Stomach (tissue), 19 donors: Measurements from ENCODE around the gene ZFP82. TPM values are rescaled to one million over a fixed set of nuclear protein-coding genes. Genes with fewer than 3 reads are reported as not detected.
A peak's percentile ranks its signal among the peaks of the same experiment; 100 is the strongest.

Experiments used
- DNase-seq, 2 donors: peaks; one replicate each; pipeline versions ENCODE4 v3.0.0 to v3.0.0-alpha.2; 2013 to 2019
- H3K27ac ChIP-seq, 5 donors: fragments of 200-600 bp in 4 of 5; sonication (generic) in 4 of 5; one replicate each; pipeline ENCODE4 v1.5.1; 2013 to 2019; ENCODE audit warnings: mild to moderate bottlenecking in 1 of 5, moderate library complexity in 1 of 5
- H3K27me3 ChIP-seq, 3 donors: fragments of 200-600 bp; sonication (generic); one replicate each; pipeline ENCODE4 v1.5.1; 2017 to 2019; ENCODE audit warnings: mixed run types in 1 of 3
- H3K36me3 ChIP-seq, 4 donors: fragments of 200-600 bp; sonication (generic); 1 replicate in 3 of 4; 2 replicates in 1 of 4; pipeline ENCODE4 v1.5.1; 2016 to 2019
- H3K4me1 ChIP-seq, 4 donors: fragments of 200-600 bp; sonication (generic); one replicate each; pipeline ENCODE4 v1.5.1; 2016 to 2019
- H3K4me3 ChIP-seq, 4 donors: fragments of 200-600 bp; sonication (generic) in 3 of 4; one replicate each; pipeline ENCODE4 v1.5.1; 2016 to 2019; ENCODE audit warnings: mild to moderate bottlenecking in 1 of 4
- H3K9me3 ChIP-seq, 4 donors: fragments of 200-600 bp; sonication (generic); one replicate each; pipeline ENCODE4 v1.5.1; 2016 to 2019
- EP300 ChIP-seq: sonication (generic); formaldehyde crosslinking; IDR thresholded peaks from one replicate; pipeline ENCODE4 v1.6.1; 2017; ENCODE audit warnings: antibody characterized with exemption
- POLR2A ChIP-seq, 4 donors: fragments of 450-650 bp; IDR thresholded peaks; one replicate each; pipeline ENCODE4 v1.6.1; 2016; ENCODE audit warnings: antibody characterized with exemption in 4 of 4, control low read depth in 2 of 4, mild to moderate bottlenecking in 1 of 4, moderate library complexity in 1 of 4
- POLR2AphosphoS5 ChIP-seq, 3 donors: sonication (generic); formaldehyde crosslinking; IDR thresholded peaks; one replicate each; pipeline ENCODE4 v1.6.1; 2016; ENCODE audit warnings: antibody characterized with exemption in 3 of 3
- WGBS, 5 donors: extraction: QIAGEN DNeasy Blood & Tissue Kit in 3 of 5; methylation state at CpG; one replicate each; pipeline versions ENCODE4 v1.1.5 to v1.1.7; 2013 to 2018; 5-methylcytosine and 5-hydroxymethylcytosine counted together
- intact Hi-C: fragments of 100-400 bp; cut with DNase I; formaldehyde crosslinking; loops from one replicate; pipeline ENCODE4 v1.15.1; 2023; ENCODE audit warnings: low total_unique reads
- long read RNA-seq, 10 donors: transcript quantifications; one replicate each; lab custom pipeline, GENCODE V29; 2026
- polyA plus RNA-seq, 3 donors: library from polyadenylated mRNA; stranded (reverse); fragments of 200-250 nt; gene quantifications; one replicate each; pipeline ENCODE4 v1.2.3, GENCODE V29; 2013
- total RNA-seq, 5 donors: library from RNA; depleted of rRNA; stranded (reverse); fragments of >200 nt; gene quantifications; one replicate each; pipeline versions ENCODE4 v1.1.0 to v1.2.3, GENCODE V29; 2014 to 2016
- TF ChIP-seq, protein P1 (sequence below), 7 experiments: fragments of 450-650 bp in 4 of 7; fragments of 200-600 bp in 3 of 7; sonication (generic) in 3 of 7; IDR thresholded peaks; one replicate each; pipeline ENCODE4 v1.5.1; 2016 to 2019; ENCODE audit warnings: antibody characterized with exemption in 7 of 7, control low read depth in 2 of 7, mild to moderate bottlenecking in 1 of 7
- donor health status: healthy with polysubstance abuse.
- donor health status: Bipolar disorder and iron deficiency.
- donor health status: healthy.

Gene ZFP82
- 1 to 10 TPM in 2 of 5 donors, under 1 TPM in 3; 0.29 to 7.3 (median 0.58) TPM for total RNA-seq
- polyA plus RNA-seq: 1 to 10 TPM; 1.1 to 1.5 (median 1.4) TPM
- long read RNA-seq, donor 1, partial matches to known transcripts: 0 of 2 reads
- long read RNA-seq, donor 1, other reads (novel, unspliced or antisense): 0 of 2 reads
- long read RNA-seq, donor 2, full-length matches to known transcripts: 4 of 4 reads
- long read RNA-seq, donor 2, partial matches to known transcripts: 0 of 4 reads
- long read RNA-seq, donor 2, other reads (novel, unspliced or antisense): 0 of 4 reads
- long read RNA-seq, donor 3, full-length matches to known transcripts: 3 of 3 reads
- long read RNA-seq, donor 3, partial matches to known transcripts: 0 of 3 reads
- long read RNA-seq, donor 3, other reads (novel, unspliced or antisense): 0 of 3 reads
- long read RNA-seq, donor 4, partial matches to known transcripts: 0 of 1 reads
- long read RNA-seq, donor 4, other reads (novel, unspliced or antisense): 0 of 1 reads
- long read RNA-seq, donor 5, full-length matches to known transcripts: 3 of 3 reads
- long read RNA-seq, donor 5, partial matches to known transcripts: 0 of 3 reads
- long read RNA-seq, donor 5, other reads (novel, unspliced or antisense): 0 of 3 reads
- long read RNA-seq, donor 6, full-length matches to known transcripts: 12 of 12 reads
- long read RNA-seq, donor 6, partial matches to known transcripts: 0 of 12 reads
- long read RNA-seq, donor 6, other reads (novel, unspliced or antisense): 0 of 12 reads
- long read RNA-seq, donor 7, full-length matches to known transcripts: 3 of 3 reads
- long read RNA-seq, donor 7, partial matches to known transcripts: 0 of 3 reads
- long read RNA-seq, donor 7, other reads (novel, unspliced or antisense): 0 of 3 reads
- long read RNA-seq, donor 8, full-length matches to known transcripts: 7 of 7 reads
- long read RNA-seq, donor 8, partial matches to known transcripts: 0 of 7 reads
- long read RNA-seq, donor 8, other reads (novel, unspliced or antisense): 0 of 7 reads
- long read RNA-seq, donor 9, full-length matches to known transcripts: 11 of 11 reads
- long read RNA-seq, donor 9, partial matches to known transcripts: 0 of 11 reads
- long read RNA-seq, donor 9, other reads (novel, unspliced or antisense): 0 of 11 reads
- long read RNA-seq, donor 10, full-length matches to known transcripts: 2 of 2 reads
- long read RNA-seq, donor 10, partial matches to known transcripts: 0 of 2 reads
- long read RNA-seq, donor 10, other reads (novel, unspliced or antisense): 0 of 2 reads

DNA sequence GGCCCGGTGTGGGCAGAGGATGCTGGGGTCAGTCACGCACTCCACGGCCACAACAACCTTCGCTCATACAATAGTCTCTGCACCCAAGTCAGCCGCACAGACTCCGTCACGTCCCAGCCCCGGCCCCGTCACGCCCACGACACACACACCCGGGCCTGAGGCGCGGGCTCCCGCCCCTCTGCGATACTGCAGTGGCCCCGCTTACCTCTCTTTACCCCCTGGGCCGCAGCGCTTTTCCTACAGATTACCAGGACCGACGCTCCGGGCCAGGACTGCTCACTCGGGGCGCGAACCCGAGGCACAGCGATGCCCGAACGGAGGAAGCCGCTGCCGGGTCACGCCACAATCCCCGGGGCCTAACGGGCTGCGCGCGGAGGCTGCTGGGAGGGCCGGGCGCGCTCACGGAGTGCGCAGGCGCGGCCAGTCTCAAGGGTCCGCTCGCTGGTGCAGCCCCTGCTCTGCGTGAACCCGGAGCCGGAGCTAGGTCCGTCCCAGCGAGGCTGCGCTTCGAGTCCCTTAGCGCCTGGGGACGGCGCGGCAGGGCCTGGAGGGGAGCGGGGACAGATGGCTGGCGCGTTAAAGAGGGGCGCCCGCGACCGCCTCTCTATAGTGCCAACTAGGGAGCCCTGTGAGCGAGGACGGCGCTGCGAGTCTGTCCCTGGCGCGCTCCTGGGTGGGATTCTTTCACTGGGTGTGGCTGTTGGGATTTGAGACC is at the start of gene ZFP82:
Gene ZFP82 (minus strand): TSS at position 358 of the 715 bp plus-strand sequence. CDS start 8,855 bp downstream, outside the sequence.
- peaks cover 9 to 29% (median 20%) of the 10 kb centered on the region in 4 donors for H3K4me1 ChIP-seq
- 1 to 2% (median 1%) methylated on average over 54 to 70 of the region's 70 CpGs for WGBS, 5 donors
- H3K9me3 ChIP-seq: peaks cover 4 to 49% (median 25%) of the 10 kb centered on the region in 4 donors
- TF ChIP-seq EP300 (no peak), POLR2AphosphoS5 (IDR thresholded peaks at IDR 0.05) (peak; percentile 40 to 66 (median 58))
- H3K27ac ChIP-seq: peak within 1 kb of the TSS; percentile 79 to 90 (median 85)
- H3K4me3 ChIP-seq: peak within 1 kb of the TSS; percentile 60 to 71 (median 66)
- intact Hi-C loops: no loop called here
- H3K36me3 ChIP-seq: peaks cover 0 to 7% (median 0%) of the 10 kb centered on the region in 4 donors
- peak; percentile 58 to 96 for DNase-seq
- peaks cover 0 to 23% (median 8%) of the 10 kb centered on the region in 3 donors for H3K27me3 ChIP-seq

DNA sequence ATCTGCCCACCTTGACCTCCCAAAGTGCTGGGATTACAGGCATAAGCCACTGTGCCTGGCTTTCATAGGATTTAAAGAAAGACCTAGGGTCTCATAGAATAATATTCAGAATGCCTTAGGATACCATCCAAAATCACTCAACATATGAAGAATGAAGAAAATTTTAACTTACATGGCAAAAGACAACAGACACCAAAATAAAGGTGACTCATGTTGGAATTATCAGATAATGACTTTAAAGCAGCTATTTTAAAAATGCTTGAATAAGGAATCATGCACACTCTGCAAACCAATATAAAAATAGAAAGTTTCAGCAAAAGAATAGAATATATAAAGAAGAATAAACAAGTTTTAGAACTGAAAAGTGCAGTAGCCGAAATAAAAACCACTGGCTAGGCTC is 41.6 kb upstream of the ZFP82 start:
- WGBS, 5 donors: 91 to 99% (median 95%) methylated on average over 1 of the region's 1 CpG
- H3K36me3 ChIP-seq: peaks cover 11 to 97% (median 46%) of the 10 kb centered on the region in 4 donors
- no peak for DNase-seq
- intact Hi-C loops: no loop called here
- peaks cover 15 to 93% (median 64%) of the 10 kb centered on the region in 4 donors for H3K9me3 ChIP-seq
- no peak overlapping the region for H3K27ac ChIP-seq
- H3K4me3 ChIP-seq: no peak overlapping the region
- H3K27me3 ChIP-seq: no peaks in the 10 kb centered on the region
- no peaks in the 10 kb centered on the region for H3K4me1 ChIP-seq
- TF ChIP-seq POLR2AphosphoS5 (IDR thresholded peaks at IDR 0.05) (no peak), EP300 (no peak), POLR2A (IDR thresholded peaks at IDR 0.05) (no peak)
- TF ChIP-seq, protein P1, sequence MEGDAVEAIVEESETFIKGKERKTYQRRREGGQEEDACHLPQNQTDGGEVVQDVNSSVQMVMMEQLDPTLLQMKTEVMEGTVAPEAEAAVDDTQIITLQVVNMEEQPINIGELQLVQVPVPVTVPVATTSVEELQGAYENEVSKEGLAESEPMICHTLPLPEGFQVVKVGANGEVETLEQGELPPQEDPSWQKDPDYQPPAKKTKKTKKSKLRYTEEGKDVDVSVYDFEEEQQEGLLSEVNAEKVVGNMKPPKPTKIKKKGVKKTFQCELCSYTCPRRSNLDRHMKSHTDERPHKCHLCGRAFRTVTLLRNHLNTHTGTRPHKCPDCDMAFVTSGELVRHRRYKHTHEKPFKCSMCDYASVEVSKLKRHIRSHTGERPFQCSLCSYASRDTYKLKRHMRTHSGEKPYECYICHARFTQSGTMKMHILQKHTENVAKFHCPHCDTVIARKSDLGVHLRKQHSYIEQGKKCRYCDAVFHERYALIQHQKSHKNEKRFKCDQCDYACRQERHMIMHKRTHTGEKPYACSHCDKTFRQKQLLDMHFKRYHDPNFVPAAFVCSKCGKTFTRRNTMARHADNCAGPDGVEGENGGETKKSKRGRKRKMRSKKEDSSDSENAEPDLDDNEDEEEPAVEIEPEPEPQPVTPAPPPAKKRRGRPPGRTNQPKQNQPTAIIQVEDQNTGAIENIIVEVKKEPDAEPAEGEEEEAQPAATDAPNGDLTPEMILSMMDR (IDR thresholded peaks at IDR 0.05): no peak

DNA sequence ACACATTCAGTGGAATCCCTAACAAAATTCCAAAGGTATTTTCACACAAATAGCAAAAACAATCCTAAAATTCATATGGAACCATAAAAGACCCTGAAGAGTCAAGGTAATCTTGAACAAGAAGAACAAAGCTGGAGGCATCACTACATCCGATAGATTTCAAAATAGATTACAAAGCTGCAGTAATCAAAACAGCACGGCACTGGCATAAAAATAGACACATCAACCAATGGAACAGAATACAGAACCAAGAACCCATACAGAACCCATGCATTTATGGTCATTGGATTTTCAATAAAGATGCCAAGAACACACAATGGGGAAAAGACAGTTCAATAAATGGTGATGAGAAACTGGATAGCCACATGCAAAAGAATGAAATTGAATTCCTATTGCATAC is 38.4 kb upstream of the ZFP82 start:
- H3K4me1 ChIP-seq: no peaks in the 10 kb centered on the region
- WGBS, 5 donors: 94 to 99% (median 96%) methylated on average over 2 of the region's 2 CpGs
- H3K27me3 ChIP-seq: no peaks in the 10 kb centered on the region
- no peak for TF ChIP-seq EP300
- TF ChIP-seq POLR2AphosphoS5 (IDR thresholded peaks at IDR 0.05): no peak
- no peak for TF ChIP-seq POLR2A (IDR thresholded peaks at IDR 0.05)
- TF ChIP-seq, protein P1 (IDR thresholded peaks at IDR 0.05): no peak
- peaks cover 31 to 96% (median 74%) of the 10 kb centered on the region in 4 donors for H3K9me3 ChIP-seq
- H3K27ac ChIP-seq: no peak overlapping the region
- no peak overlapping the region for H3K4me3 ChIP-seq
- H3K36me3 ChIP-seq: peaks cover 36 to 98% (median 60%) of the 10 kb centered on the region in 4 donors
- intact Hi-C loops: no loop called here
- DNase-seq: no peak

DNA sequence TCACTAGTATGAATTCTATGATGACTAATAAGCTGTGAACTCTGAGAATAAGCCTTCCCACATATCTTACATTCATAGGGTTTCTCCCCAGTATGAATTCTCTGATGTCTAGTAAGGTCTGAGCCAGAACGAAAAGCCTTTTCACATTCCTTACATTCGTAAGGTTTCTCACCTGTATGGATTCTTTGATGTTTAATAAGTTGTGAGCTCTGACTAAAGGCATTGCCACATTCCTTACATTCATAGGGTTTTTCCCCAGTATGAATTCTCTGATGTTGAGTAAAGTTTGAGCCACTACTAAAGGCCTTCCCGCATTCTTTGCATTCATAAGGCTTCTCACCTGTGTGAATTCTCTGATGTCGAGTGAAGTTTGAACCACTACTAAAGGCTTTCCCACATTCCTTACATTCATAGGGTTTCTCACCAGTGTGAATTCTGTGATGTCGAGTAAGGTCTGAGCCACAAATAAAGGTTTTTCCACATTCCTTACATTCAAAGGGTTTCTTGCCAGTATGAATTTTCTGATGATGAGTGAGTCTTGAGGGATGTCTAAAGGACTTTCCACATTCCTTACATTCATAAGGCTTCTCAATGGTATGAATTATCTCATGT is 30.7 kb upstream of the ZFP82 start:
- no peak for DNase-seq
- peaks cover 54 to 91% (median 78%) of the 10 kb centered on the region in 4 donors for H3K36me3 ChIP-seq
- no peak overlapping the region for H3K27ac ChIP-seq
- H3K4me3 ChIP-seq: peak overlapping the region in 1 of 4 donors; percentile 5
- intact Hi-C loops: no loop called here
- H3K27me3 ChIP-seq: no peaks in the 10 kb centered on the region
- peaks cover 75 to 100% (median 96%) of the 10 kb centered on the region in 4 donors for H3K9me3 ChIP-seq
- H3K4me1 ChIP-seq: no peaks in the 10 kb centered on the region
- WGBS, 5 donors: 97 to 99% (median 98%) methylated on average over 5 of the region's 5 CpGs
- TF ChIP-seq, protein P1 (IDR thresholded peaks at IDR 0.05): no peak
- no peak for TF ChIP-seq POLR2AphosphoS5 (IDR thresholded peaks at IDR 0.05)
- no peak for TF ChIP-seq EP300
- no peak for TF ChIP-seq POLR2A (IDR thresholded peaks at IDR 0.05)
